Putamen (tissue), 1 donor: Measurements from ENCODE around the gene ATP6V0A1.
"Not testable (repeated sequence)": the region's sequence is repeated elsewhere in the genome, so short reads cannot be mapped to it uniquely, and the experiment has no call there.

Experiments
- DNase-seq: peaks from one replicate; pipeline ENCODE4 v3.0.0-alpha.2; 2016; ENCODE audit warnings: low spot score

ATP6V0A1 gene

DNA sequence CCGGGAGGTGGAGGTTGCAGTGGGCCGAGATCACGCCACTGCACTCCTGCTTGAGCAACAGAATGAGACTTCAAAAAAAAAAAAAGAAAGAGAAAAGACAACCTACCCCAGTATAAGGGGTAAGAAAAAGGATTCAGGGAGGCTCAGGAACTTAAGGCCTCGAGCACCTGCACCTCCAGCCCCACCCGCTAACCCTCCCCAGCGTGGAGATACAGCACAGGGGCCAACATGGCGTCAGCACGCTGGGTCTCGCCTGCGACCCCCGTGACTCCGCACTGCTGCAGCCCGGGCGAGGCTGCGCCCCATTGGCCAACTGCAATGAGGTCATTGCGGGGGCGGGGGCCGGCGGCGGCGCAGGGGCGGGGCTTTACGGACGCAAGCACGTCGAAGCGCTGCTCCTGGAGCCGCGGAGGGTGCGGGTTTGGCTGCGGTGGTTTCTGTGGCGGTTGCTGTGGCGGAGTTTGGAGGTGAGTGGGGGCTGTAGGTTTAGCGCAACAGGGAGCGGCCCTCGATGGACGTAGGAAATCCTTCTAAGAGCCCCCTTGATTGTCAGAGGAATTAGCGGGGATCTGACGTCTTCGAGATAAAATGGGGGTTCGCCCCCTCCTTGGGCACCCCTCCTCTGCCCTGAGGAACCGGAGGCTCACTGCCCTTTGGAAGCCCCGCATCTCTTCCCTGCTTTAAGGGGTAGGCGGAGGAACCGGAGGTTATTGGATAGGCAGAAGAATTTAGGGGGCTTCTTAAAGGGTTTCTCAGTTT, at the start of gene ATP6V0A1:
Gene ATP6V0A1, plus strand, starts transcription at position 382 of the 759 bp plus-strand sequence. CDS start 2,017 bp downstream, outside the sequence.
- DNase-seq = peak; percentile 93

DNA sequence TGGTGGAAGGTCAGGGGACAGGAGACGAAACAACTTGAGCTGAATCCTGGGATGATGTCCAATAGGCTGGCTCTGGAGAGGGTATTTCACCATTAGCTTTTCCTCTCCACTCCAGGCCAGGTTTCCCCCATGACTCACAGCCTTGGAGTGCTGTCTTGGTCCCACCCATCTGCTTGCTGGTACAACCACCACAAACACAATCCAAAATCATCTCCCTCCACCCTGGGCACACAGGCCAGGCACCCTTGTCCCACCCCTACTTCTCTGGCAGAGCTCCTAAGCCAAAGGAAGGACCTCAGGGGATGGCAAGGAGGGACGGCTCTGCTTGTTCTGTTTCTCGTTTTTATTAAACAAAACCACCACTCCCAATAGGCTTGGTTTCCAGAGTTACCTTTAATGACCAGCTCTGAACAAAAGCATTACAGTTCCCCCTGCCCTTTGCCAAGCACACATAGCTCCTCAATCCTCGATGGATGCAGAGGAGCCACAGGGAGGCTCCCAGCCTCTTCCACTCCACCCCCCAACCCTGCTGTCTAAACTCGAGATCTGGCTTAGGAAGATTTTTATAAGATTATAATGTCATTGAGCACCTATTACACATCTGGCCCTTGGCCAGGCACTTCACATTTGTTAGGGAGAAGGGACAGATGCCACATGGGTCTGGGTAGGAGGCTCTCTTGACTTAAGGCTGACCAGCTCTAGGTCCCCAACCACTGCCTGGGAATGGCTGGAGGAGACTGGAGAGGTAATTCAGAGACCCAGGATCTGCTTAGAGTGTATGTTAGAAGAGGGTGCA, 49.0 kb upstream of the ATP6V0A1 start:
- DNase-seq = no peak

DNA sequence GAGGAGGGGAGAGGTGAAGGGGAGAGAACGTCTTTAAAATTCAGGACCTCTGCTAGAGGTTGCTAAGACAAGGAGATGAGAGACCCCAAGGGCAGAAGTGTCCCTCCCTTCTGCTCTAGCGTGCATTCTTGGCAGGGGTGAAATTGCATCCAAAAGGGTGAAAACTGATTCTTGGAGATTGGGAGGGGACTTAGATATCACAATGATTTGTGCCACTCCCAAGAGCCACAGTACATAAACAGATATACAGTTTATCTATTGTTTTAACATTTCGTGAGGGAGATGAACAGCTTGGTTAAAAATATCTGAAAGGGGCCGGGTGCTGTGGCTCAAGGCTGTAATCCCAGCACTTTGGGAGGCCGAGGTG, 48.4 kb upstream of the ATP6V0A1 start:
- DNase-seq = no peak

DNA sequence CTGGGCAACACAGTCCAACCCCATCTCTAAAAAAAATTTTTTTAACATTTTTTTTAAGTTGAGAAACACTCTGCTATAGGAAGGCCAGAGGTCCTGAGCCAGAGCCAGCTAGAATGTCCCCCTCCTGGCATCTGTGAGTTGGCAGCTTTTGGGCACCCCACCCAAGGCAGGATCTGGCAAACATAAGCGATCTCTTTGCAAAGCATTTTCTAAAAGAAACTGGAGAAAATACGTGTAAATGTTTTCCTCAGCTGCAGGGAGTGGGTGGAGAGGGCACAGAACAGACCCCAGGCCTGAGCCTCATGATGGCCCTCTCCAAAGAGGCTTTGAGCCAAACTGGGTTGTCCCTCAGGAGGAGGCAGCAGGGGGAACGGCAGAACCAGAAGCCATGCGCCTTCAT, 47.3 kb upstream of the ATP6V0A1 start:
- DNase-seq = no peak

DNA sequence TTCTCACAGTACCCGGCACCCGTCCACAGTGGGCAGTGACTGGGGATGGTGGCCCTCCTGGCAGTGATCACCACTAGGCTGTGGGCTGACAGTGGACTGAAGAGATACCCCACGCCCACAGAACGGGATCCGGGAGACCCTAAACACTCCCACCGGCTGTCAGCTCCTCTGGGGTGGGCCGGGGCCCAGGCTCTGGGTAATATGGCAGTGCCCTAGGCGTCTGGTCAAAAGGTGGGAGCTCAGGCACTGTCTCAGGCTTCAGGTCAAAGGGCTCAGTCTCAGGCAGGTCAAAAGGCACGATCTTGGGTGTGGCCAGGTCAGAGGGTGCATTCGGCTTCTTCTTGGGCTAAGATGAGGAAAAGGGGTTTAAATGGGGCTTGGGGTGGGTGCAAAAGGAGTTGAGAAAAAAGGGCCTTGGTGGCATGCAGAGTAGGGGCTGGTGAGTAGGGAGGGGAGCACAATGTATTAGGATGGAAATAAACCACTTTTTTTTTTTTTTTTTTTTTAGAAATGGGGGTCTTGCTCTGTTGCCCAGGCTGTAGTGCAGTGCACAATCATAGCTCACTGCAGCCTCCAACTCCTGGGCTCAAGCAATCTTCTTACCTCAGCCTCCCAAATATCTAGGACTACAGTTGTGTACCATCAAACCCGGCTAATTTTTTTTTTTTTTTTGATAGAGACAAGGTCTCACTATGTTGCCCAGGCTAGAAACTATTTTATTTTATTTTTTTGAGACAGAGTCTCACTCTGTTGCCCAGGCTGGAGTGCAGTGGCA, 46.6 kb upstream of the ATP6V0A1 start:
- no peak for DNase-seq

DNA sequence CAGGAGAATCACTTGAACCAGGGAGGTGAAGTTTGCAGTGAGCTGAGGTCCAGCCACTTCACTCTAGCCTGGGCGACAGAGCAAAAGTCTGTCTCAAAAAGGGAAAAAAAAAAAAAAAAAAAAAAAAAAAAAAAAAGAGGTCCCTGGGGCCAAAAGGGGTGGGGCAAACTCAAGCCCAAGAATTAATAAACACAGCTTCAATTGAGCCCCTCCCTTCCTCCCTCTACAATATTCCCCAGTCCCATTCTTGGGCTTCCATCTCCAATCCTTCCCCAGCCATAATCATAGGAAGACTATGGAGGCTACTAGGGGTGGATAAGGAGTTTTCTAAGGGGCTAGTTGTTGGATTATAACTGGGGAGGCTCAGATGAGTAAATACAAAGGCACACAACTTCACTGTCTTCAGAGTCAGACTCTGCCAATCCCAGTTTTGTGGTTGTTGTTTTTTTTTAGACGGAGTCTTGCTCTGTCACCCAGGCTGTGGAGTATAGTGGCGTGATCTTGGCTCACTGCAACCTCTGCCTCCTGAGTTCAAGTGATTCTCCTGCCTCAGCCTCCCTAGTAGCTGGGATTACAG, 45.1 kb upstream of the ATP6V0A1 start:
- no peak for DNase-seq

DNA sequence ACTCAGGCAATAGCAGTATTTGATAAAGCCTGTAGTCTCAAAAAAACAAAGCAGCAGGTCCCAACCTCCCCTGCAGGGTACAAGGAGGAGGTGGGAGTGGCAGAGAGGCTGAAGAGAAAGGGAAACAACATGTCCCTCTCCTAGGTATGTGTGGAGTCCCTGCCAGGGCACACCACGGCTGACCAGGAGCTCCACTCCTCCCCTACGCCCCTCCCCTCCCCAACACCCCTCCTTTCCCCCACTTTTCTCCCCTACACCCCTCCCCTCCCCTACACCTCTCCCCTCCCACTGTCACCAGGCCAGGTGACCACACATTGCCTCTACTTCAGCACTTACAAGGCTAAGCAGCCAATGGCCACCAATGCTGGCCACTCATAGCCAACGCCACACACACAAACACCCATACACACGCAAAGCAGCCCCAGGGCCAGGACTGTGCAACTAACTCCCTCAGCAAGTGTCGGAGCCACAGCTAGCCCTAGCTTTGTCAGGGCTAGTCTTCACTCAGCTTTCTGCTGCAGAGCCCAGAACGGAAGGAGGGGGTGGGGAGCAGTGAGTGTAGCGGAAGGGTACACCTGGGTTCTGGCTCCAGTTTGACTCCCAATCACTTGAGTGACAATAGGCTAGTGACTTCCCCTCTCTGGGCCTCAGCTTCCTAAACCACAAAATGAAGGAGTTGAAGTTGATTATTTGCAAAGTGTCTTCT, 43.8 kb upstream of the ATP6V0A1 start:
- no peak for DNase-seq

DNA sequence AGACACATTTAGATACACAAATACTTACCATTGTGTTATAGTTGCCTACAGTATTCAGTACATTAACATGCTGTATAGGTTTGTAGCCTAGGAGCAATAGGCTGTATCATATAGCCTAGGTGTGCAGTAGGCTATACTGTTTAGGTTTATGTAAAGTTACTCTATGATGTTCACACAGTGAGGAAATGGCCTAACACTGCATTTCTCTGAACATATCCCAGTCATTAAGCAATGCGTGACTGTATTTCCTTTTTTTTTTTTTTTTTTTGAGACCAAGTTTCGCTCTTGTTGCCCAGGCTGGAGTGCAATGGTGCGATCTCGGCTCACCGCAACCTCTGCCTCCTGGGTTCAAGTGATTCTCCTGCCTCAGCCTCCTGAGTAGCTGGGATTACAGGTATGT, 40.7 kb upstream of the ATP6V0A1 start:
- DNase-seq = not testable (repeated sequence)

DNA sequence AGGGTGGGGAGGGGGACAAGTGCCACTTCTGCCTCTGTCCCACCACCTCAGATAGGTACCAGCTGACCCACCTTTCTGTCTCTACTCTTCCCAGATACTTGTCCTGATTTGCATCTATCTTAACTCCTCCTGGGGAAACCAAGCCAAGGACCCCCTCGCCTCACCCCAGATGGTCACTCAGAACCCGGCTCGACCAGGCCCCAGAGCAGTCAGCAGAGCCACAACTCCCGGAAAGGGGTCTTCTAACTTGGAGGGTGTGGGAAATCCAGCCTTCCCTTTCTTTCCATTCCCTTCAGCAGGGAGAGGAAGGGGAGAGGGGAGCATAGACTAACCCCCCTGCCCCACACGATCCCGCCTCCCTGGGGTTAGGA, 37.6 kb upstream of the ATP6V0A1 start:
- no peak for DNase-seq

DNA sequence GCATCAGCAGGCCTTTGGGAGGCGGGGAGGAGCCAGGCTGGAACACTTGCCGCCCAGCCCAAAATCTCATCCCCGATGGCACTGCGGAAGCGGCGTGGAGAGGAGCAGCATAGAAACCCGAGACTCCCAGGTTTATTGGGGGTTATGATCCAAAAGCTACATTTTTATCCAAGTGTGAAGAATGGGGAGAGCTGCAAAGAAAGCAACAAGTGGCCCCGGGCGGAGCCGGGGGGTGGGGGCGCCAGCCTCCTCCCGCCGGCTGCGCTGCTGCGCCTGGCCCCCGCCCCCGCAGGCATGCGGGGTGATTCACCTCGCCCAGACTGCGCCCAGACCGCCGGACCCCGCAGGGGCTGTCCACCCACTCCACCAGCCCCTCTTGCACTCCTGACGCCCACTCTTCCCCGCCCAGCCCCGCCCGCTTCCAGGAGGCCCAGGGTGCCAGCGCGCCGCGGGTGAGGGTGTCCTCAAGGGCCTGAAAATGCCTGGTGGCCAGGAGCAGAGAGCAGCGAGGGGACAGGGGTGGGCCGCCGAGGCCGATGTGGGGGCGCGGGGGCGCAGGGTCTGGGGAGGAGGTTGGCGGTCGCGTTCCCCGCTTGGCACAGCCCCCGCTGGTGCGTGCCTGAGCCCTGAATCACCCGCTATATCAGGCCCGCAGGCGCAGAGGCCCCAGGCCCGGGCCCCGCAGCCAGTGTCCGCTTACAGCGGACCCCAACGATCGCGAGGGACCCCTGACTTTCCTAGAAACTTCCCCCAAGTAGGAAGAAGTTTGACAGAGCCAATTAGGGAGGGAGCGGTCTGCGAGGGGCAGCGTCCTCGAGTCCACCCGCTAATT, 37.0 kb upstream of the ATP6V0A1 start:
- no peak for DNase-seq

DNA sequence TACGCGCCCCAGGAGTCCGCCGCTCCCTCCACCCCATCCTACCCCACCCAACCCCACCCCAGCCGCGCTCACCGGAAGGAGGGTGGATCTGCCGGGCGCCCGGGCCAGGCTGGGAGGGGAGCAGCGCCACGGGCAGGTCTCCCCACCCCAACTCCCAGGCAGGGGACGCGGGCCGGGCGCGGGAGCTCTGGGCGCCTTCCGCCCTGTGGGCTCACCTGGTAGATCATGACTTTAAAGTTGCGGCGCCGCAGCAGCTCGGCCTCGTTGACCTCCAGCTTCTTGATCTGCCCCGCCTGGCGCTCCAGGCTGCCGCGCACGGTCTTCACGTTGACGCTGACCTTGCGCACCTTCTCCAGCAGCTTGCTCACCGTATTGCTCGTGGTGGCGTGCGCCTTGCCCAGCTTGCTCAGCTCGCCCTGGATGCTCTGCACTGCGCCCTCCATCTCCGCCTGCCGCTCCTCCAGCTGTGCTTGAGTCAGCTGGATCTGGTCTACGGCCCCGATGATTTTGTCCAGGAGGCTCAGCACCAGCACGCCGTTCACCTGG, 36.2 kb upstream of the ATP6V0A1 start:
- no peak for DNase-seq

DNA sequence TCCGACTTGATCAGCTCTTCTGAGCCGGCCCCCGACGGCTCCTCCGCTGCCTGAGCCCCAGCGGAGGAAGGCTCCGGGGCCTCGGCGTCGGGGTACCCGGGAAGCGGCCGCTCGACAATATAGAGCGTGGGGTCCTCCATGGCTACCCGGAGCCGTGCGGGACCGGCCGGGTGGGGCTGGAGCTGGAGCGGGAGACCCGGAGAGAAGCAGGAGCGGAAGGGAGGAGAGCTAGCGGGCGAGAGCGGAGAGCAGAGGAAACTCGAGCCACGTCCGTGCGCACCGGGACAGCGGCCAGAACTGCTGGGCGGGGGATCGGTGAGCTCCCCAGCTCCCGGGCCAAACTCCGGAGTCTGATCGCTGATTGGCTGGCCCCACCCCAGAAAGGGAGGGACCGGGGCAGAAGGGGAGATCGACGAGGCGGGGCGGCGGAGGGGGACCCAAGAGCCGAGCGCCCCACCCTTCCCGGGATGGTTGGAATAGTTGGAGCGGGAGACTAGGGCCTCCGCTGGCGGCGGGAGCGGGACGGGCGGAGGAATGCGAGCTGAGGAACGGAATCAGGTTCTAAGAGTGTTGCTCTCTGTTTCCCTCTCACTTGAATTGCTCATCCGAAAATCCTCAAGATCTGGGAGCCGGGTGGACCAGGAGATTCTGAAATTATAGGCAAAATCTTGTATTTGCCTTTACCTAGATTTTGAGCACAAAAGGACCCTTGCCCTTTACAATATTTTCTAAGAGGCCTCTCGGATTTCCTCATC, 35.5 kb upstream of the ATP6V0A1 start, which contains the start of gene CAVIN1:
Gene CAVIN1, minus strand, starts transcription at position 299 of the 755 bp plus-strand sequence. Its CDS starts 159 bp downstream, at position 140.
- peak; percentile 91 for DNase-seq

DNA sequence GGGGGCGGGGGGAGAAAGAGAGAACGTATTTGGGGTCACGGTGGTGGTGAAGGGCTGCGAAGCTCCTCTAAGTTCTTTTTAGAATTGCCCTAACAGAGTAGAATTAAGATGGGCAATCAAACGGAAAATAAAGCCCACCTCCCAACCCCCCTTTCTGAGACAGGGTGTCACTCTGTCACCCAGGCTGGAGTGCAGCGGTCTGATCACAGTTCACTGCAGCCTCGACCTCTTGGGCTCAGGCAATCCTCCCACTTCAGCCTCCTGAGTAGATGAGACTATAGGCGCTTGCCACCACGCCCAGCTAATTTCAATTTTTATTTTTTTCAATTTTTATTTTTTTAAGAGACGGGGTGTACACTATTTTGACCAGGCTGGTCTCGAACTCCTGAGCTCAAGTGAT, 34.9 kb upstream of the ATP6V0A1 start:
- DNase-seq = no peak

DNA sequence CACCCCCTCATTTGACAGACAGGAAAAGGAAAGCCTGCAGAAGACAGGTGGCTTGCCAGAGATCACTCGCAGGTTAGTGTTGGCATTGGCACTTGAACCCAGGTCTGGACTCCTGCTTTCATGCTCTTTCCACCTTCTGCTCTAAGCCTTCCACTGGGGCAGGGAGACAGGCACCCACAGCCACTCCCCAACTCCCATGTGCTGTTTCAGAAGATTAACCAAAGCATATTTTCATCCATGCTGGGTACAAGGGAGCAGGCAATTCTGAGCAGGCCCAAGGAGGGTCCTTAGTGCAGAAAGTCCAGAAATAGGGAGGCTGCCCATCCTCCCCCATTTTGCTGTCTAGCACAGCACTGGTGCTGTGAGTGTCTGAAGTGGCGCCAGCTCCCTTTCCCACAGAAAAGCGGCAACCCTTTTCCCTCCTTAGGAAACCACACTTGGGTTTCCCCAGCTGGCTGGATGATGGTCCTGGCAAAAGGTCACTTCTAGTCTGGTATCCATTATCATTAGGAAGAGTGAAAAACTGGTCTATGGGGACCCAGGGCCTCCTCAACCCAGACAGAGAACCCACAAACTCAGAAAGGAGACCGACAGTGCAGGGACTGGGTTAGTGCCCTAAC, 33.6 kb upstream of the ATP6V0A1 start:
- no peak for DNase-seq

DNA sequence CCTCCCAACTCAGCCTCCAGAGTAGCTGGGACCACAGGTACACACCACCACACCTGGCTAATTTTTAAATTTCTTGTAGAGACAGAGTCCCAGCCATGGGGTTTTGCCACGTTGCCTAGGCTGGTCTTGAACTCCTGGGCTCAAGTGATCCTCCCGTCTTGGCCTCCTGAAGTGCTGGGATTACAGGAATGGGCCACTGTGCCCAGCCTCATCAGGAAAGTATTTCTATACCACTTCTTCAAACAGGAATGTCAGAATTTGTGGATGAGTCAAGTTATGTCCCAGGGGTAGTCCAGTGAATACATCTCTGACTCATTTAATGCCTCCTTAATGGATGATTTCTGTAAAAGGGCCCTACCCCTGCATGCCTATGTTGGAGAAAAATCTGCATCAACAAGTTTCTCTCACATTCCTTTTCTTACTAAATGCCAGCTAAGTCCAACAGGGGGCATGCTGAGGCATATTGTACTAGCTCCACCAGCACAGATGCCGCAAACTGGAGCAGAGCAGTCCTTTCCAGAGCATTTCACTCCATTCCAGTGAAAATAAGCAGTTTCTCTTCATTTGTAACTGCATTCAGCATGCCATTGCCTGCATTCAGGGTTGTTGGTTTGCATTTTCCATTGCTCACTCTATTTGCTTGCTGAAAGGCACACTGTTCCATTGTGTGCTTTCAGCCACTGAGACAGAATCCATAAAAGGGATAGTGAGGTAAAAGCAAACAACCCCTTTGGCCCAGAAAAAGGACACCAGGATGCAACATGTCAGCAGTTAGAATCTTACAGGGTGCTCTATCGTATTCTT, 30.3 kb upstream of the ATP6V0A1 start:
- peak; percentile 66 for DNase-seq

DNA sequence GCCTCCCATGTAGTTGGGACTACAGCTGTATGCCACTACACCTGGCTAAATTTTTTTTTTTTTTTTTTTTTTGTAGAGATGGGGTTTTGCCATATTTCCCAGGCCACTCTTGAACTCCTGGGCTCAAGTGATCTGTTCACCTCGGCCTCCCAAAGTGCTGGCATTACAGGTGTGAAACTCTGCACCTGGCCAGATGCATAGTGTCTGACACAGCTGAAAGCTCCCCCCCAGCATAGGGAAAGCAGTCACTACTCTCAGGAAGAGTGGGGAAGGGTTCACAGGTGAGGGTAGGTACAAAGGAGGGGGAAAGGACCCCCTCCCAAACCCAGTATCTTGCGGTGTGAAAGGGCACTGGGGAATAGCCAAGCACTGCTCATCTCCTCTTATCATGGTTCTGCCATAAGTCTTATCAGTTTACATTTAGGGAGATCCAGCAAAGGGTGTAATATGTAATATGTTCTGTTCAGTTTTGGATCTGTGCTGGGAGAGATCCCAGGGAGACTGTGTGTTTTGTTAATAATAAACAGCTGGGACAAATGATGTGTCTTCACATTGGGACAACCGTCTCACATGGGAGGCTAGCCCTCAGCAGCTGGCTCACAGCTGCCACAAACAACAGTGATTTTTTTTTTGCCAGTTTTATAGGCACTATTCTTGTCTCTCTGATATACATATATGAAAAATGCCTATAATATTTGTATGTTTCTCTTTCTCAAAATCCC, 28.8 kb upstream of the ATP6V0A1 start:
- DNase-seq = no peak

DNA sequence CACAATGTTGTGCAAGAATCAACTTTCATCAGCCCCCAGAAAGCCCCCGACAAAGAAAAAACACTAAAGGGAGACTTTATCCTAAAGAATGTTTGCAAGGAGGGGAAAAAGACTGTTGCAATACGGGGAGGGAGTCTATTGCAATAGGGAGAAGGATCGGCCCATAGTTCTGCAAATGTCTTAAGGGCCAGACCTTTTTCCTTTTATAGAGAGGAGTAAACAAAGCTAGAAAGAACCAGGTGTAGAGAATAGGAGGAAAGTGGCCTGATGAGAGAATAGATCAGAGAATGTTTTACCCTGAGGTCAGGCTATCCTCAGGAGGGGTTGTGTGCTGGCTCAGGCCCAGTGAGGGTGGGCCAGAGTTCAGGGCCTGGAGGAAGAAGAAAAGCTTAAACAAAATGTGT, 26.9 kb upstream of the ATP6V0A1 start:
- no peak for DNase-seq

DNA sequence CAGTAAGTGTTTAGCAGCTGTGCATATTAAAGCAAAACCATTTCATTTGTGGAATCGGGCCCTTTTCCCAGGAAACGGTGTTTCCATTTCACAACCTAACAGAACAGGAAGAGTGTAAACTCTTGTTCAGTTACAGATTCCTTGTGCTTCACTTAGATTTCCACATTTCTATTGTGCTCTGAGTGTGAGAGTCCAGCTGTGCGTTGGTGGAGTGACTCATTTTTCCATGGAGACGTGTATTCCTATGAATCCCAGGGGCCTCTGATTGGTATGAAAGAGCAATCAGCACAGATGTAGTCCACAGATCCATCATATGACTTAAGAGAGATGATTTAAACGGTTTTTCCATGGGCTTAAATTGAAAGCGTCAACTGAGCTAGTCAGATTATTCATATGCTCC, 22.3 kb upstream of the ATP6V0A1 start:
- no peak for DNase-seq
